Panc1 (cell line): ENCODE measurements around the gene SLC37A4.
A peak's percentile ranks its signal among the peaks of the same experiment; 100 is the strongest.

Experiments
- CTCF ChIP-seq: fragments of 450-650 bp; IDR thresholded peaks from 2 replicates; pipeline ENCODE4 v1.5.1; 2017; ENCODE audit warnings: mild to moderate bottlenecking
- POLR2AphosphoS5 ChIP-seq: IDR thresholded peaks from 2 replicates; pipeline ENCODE4 v1.6.1; 2012; ENCODE audit warnings: mild to moderate bottlenecking, low read depth, low read length, moderate library complexity
- REST ChIP-seq, 2 experiments: IDR thresholded peaks; 2 replicates each; pipeline ENCODE4 v1.6.1; 2011 to 2012; ENCODE audit warnings: low read depth in 2 of 2, control low read depth in 1 of 2, low read length in 1 of 2, mild to moderate bottlenecking in 1 of 2, moderate library complexity in 1 of 2; ENCODE audit not compliant: insufficient read depth in 1 of 2
- SIN3A ChIP-seq: IDR thresholded peaks from 2 replicates; pipeline ENCODE4 v1.6.1; 2012; ENCODE audit warnings: low read depth, mild to moderate bottlenecking, low read length, moderate library complexity, borderline replicate concordance; ENCODE audit not compliant: insufficient read depth
- TCF7L2 ChIP-seq: IDR thresholded peaks from 2 replicates; pipeline ENCODE4 v1.6.1; 2011; ENCODE audit warnings: mild to moderate bottlenecking, low read depth, low read length, inconsistent platforms

DNA sequence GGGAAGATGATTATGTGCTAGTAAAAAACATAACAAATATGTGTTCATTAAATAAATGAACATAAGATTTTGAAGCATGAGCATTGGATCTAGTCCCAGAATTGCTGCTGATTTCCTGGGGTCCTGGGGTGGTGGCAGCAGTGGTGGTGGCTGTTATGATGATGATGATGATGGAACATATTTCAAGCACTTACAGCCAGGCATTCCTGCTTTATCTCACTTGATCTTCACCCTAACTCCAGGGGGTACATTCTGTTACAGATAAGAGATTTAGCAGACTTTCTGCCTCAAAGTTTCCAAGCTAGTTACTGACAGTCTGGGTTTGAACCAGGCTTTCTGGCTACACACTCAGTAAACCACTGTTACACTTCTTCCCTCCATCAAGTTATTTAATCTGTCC lies 6.9 kb downstream of the SLC37A4 start:
- TF ChIP-seq CTCF = no peak
- no peak for TF ChIP-seq REST (IDR thresholded peaks at IDR 0.05; ENCODE audit: insufficient read depth in 1 of 2, low read depth in 2 of 2, low read length in 1 of 2)
- 0 out of 2 replicates have a peak, but pooled peaks have one; percentile 5 for TF ChIP-seq TCF7L2
- TF ChIP-seq POLR2AphosphoS5 = no peak
- no peak for TF ChIP-seq SIN3A
